Measurements from ENCODE around the gene SH3GL3.

SH3GL3 gene

DNA sequence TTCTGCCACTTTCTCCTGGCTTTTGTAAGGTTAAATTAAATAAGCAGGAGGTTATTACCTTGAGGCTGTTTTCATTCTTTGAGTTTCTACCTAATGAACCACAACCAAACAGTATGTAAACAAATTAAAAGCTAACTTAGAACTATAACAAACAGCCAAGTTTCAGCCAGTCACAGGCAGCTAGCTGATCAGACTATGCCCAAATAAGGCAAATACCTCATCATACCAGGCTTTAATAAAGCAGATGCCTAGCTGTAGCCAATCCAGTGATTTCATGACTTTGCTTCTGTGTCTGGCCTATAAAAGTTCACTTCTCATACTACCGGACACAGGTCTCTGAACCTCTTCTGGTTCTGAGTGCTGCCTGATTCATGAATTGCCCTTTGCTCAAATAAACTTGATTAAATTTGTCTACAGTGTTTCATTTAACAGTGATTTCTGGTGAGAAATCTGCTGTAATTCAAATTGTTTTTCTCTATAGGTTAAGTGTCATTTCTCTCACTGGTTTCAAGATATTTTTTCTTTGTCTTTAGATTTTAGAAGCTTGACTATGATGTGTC, 24.2 kb downstream of the SH3GL3 start:
- TF ChIP-seq, protein P1, sequence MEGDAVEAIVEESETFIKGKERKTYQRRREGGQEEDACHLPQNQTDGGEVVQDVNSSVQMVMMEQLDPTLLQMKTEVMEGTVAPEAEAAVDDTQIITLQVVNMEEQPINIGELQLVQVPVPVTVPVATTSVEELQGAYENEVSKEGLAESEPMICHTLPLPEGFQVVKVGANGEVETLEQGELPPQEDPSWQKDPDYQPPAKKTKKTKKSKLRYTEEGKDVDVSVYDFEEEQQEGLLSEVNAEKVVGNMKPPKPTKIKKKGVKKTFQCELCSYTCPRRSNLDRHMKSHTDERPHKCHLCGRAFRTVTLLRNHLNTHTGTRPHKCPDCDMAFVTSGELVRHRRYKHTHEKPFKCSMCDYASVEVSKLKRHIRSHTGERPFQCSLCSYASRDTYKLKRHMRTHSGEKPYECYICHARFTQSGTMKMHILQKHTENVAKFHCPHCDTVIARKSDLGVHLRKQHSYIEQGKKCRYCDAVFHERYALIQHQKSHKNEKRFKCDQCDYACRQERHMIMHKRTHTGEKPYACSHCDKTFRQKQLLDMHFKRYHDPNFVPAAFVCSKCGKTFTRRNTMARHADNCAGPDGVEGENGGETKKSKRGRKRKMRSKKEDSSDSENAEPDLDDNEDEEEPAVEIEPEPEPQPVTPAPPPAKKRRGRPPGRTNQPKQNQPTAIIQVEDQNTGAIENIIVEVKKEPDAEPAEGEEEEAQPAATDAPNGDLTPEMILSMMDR (IDR thresholded peaks at IDR 0.05; ENCODE audit: control insufficient read depth, insufficient read depth, low read depth, low read length, missing control alignments): no peak
- DNase-seq (ENCODE audit: low read depth): no peak
- no peak overlapping the region for H3K4me3 ChIP-seq (ENCODE audit: control insufficient read depth, low read depth, low read length)

DNA sequence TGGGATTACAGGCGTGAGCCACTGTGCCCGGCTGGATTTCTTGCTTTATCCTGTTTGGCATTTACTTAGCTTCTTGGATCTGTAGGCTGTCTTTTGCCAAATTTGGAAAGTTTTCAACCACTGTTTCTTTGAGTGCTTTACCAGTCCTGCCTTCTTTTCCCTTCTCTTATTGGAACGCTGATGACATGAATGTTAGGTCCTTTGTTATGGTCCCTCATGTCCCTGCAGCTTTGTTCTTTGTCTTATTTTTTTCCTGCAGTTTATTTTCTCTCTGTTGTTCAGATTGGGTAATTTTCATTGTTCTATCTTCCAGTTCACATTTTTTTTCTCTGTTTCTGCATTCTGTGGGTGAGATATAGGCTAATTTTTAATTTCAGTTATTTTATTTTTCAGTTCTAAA, 25.0 kb downstream of the SH3GL3 start:
- DNase-seq (ENCODE audit: low read depth): no peak
- TF ChIP-seq, protein P1 (IDR thresholded peaks at IDR 0.05; ENCODE audit: control insufficient read depth, insufficient read depth, low read depth, low read length, missing control alignments): no peak
- no peak overlapping the region for H3K4me3 ChIP-seq (ENCODE audit: control insufficient read depth, low read depth, low read length)

DNA sequence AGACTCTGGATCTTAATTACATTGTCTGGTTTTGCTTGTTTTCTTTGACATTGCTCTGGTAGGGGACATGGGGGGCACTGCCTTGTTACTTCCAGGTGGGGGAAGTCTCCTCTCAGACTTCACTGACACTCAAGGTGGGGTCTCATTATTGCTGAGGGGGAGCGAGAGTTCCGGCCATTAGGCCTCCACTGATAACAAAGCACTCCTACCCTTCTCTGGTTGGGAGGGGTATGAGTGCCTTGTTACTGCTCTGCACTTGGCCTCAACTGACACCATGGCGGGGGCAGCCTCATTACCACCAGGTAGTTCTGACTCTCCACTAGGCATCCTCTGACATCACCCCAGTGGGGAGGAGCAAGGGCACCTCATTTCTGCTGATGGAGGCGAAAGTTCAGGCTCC, 25.7 kb downstream of the SH3GL3 start:
- no peak overlapping the region for H3K4me3 ChIP-seq (ENCODE audit: control insufficient read depth, low read depth, low read length)
- TF ChIP-seq, protein P1 (IDR thresholded peaks at IDR 0.05; ENCODE audit: control insufficient read depth, insufficient read depth, low read depth, low read length, missing control alignments): no peak

DNA sequence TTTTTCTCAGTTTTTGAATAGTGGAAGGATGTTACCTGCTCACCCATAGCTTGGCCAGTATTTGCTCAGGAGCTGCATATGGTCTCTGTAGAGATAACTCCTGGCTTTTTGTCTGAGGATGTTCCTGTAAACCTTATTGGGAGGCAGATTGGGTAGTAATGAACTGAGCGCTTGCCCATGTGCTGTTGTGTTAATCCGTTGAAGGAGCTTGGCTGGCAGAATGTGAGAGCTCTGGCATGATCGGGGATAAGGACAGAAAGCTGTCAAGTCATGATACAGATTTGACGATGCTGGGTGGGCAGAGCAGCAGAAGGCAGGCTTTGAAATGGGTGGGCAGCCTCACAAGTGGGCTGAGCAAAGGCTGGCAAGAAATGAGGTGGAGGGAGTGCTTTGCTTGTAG, 27.4 kb downstream of the SH3GL3 start:
- TF ChIP-seq, protein P1 (IDR thresholded peaks at IDR 0.05; ENCODE audit: control insufficient read depth, insufficient read depth, low read depth, low read length, missing control alignments): no peak
- H3K4me3 ChIP-seq (ENCODE audit: control insufficient read depth, low read depth, low read length): no peak overlapping the region
- DNase-seq (ENCODE audit: low read depth): no peak

More for the DNA sequence above, 25.7 kb downstream of the SH3GL3 start:
- DNase-seq (ENCODE audit: low read depth): no peak

DNA sequence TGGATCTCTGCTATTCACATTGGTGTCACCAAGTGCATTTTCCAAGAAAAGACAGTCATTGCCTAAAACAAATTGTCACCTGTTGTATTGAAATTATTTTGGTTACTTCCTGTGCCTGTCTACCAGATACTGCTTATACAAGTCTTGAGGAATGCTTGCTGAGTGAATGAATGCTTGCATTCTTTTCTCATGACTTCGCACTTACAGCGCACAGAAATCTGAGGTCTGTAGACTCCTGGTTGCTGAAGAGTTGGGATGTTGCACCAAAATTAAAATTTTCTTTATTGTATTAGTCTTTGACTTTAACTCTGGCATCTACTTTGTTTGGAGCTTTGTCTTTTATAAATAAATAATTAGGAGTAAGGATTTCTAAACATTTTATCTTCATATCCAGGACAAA, 28.4 kb downstream of the SH3GL3 start:
- no peak for DNase-seq (ENCODE audit: low read depth)
- no peak overlapping the region for H3K4me3 ChIP-seq (ENCODE audit: control insufficient read depth, low read depth, low read length)
- TF ChIP-seq, protein P1 (IDR thresholded peaks at IDR 0.05; ENCODE audit: control insufficient read depth, insufficient read depth, low read depth, low read length, missing control alignments): no peak

DNA sequence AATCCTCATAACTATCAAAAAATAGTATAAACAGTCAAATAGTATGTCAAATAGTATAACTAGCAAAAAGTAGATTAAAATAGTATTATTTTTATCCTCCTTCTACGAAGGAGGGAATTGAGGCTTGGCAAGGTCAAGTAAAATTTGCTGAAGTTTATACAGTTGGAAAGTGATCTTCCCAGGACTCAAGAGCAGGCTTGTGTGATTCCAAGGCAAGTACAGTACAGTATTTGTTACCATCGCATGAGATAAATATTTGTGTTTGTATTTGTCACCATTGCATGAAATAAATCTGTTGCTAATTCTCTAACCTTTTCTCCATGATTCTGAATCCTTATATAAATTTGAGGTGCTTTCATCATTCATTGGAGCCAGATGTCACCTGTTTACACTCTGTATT, 28.9 kb downstream of the SH3GL3 start:
- no peak for DNase-seq (ENCODE audit: low read depth)
- no peak overlapping the region for H3K4me3 ChIP-seq (ENCODE audit: control insufficient read depth, low read depth, low read length)
- TF ChIP-seq, protein P1 (IDR thresholded peaks at IDR 0.05; ENCODE audit: control insufficient read depth, insufficient read depth, low read depth, low read length, missing control alignments): no peak

DNA sequence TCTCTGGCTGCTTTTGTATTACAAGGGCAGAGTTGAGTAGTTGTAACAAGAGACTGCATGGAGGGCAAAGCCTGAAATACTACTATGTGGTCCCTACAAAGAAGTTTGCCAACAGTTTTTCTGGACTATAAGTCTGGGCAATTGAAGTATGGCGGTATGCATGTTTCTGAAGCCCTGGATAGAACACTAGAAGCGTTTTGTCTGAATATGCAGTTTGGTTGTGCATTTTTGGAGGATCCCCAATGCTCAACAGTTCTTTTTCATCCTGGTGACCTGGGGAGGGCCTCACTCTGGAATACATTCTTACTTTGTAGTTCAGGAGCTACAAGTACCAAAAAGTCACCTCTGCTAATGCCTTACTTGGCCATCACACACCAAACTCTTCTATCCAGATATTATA, 29.6 kb downstream of the SH3GL3 start:
- DNase-seq (ENCODE audit: low read depth): no peak
- no peak overlapping the region for H3K4me3 ChIP-seq (ENCODE audit: control insufficient read depth, low read depth, low read length)
- TF ChIP-seq, protein P1 (IDR thresholded peaks at IDR 0.05; ENCODE audit: control insufficient read depth, insufficient read depth, low read depth, low read length, missing control alignments): no peak

Measured in AG09309 (cell line).